ENCODE measurements around the gene SMAD6.
"Not testable (repeated sequence)": the region's sequence is repeated elsewhere in the genome, so short reads cannot be mapped to it uniquely, and the experiment has no call there.

Gene SMAD6

GRCh38 chr15:66677336-66677735 is 24.7 kb upstream of the SMAD6 start:
- no peak for DNase-seq

- DNase-seq = no peak
Measured at GRCh38 chr15:66679061-66679656, 22.9 kb upstream of the SMAD6 start.

GRCh38 chr15:66679657-66680108 is 22.4 kb upstream of the SMAD6 start:
- DNase-seq = no peak

- DNase-seq = no peak
Measured at GRCh38 chr15:66680502-66680901, 21.5 kb upstream of the SMAD6 start.

- no peak for DNase-seq
Measured at GRCh38 chr15:66681395-66681794, 20.6 kb upstream of the SMAD6 start.

GRCh38 chr15:66682246-66682645 is 19.8 kb upstream of the SMAD6 start:
- DNase-seq = no peak

- no peak for DNase-seq
Measured at GRCh38 chr15:66682865-66683264, 19.2 kb upstream of the SMAD6 start.

GRCh38 chr15:66684136-66684681 is 17.8 kb upstream of the SMAD6 start:
- no peak for DNase-seq

- DNase-seq = no peak
Measured at GRCh38 chr15:66685638-66686150, 16.3 kb upstream of the SMAD6 start.

GRCh38 chr15:66690912-66691311 is 11.1 kb upstream of the SMAD6 start:
- DNase-seq = not testable (repeated sequence)

GRCh38 chr15:66691727-66692126 is 10.3 kb upstream of the SMAD6 start:
- DNase-seq = no peak

- DNase-seq = no peak
Measured at GRCh38 chr15:66692391-66692790, 9.6 kb upstream of the SMAD6 start.

- DNase-seq = no peak
Measured at GRCh38 chr15:66692808-66693596, 9.0 kb upstream of the SMAD6 start.

- DNase-seq = no peak
Measured at GRCh38 chr15:66696770-66697169, 5.3 kb upstream of the SMAD6 start.

- DNase-seq = peak; percentile 32
Measured at GRCh38 chr15:66698318-66698961, 3.6 kb upstream of the SMAD6 start.

GRCh38 chr15:66698971-66699370 is 3.1 kb upstream of the SMAD6 start:
- DNase-seq = no peak

GRCh38 chr15:66700412-66700801 is 1.6 kb upstream of the SMAD6 start:
- no peak for DNase-seq

GRCh38 chr15:66700802-66701421 is 1.1 kb upstream of the SMAD6 start:
- DNase-seq = peak; percentile 23

- no peak for DNase-seq
Measured at GRCh38 chr15:66701422-66702034, 508 bp upstream of the SMAD6 start.

GRCh38 chr15:66702787-66703539 is 927 bp downstream of the SMAD6 start:
- no peak for DNase-seq

GRCh38 chr15:66703540-66703941 is 1.5 kb downstream of the SMAD6 start:
- no peak for DNase-seq
